Activated CD4-positive, alpha-beta T cell treated with anti-CD3 and anti-CD28 coated beads, Interleukin-2, amount 50 U/mL, for 16 hours (primary cell): ENCODE measurements around the gene COBL.

Experiments used
- DNase-seq: peaks from one replicate; pipeline ENCODE4 v3.0.0-alpha.2; 2020

The COBL gene

DNA sequence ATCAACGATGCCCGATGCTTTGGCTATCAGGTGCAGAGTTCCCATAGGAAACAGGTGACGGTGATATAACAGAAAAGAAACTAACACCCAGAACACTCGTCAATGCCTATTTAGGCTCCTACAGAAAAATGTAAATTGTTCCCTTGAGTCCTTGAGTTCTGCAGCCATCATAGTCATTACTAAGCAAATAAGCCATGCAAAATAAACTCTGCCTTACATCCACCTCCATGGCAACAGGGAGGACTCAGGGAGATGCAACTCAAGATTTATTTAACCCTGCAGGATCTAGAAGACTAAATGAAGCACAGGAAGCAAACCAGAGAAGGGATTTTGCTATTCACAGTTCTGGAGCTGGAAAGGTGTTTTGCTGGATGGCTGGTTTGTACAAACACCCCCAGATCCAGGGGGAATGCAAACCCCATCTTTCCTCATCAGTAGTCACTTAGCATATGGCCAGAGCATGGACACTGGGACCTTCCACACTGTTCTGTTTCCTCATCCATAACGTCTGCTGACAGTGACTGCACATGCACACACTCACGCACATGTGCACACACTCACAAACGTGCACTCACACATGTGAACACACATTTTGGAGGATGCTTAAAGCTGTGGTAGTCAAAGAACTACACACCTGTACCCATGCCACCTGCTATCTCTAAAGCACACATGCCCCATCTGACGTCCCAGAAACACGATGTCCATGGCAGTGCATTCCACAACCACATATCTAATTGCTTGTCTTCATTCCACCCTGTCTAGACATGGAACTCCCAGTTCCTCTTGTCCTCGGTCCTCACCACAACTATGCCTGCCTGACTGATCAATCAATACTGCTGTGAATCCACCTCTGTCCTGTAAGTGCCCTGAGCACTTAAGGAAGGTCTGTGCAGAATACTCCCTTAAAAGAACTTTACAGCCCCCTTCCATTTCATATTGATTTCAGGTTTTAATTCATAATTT, 178.2 kb downstream of the COBL start:
- DNase-seq, result no peak

DNA sequence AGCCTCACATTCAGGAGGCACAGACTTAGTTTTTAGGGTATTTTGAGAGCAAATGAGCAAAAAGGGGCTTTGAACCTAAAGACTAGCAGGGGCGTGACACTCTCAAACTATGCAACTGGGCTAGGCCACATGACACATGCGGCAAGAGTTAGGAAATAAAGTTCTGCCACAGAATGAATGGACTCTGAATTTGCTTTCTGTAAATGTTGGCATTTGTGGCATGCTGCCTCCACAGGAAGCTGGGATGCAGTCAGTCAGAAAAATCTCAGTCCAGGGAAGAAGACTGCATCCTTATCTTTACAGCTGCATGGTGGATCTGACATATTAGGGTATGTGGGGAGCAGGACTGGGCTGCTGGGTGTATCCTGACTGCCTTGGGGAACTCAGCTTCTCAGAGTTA, 181.0 kb downstream of the COBL start:
- no peak for DNase-seq

DNA sequence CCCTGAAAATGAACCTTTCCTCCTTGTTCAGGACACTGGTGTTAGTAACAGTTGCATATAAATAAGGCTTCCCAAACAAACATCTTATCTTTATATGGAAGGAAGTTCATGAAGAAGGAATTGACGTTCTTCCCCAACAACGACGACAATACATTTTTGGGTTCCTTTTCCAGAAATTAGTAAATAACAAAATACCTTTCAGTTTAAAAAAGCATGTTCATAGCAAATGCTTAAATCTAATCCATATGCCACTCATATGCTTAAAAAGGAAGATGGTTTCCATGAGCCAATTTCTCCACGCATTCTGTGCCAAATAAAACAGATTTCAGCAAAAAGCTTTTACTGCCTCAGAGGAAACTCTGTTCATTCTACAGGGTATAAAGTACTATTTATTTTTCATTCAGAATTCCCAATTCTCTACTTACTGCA, 182.6 kb downstream of the COBL start:
- no peak for DNase-seq

DNA sequence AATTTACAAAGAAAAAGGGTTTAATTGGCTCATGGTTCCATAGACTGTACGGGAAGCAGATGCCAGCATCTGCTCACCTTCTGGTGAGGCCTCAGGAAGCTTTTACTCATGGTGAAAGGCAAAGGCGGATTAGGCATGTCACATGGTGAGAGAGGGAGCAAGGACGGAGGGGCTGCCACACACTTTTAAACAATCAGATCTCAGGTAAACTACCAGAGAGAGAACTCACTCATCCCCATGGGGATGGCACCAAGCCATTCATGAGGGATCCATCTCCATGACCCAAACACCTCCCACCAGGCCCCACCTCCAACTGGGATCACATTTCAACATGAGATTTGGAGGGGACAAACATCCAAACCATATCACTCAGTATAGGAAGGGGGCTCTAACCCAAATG, 183.9 kb downstream of the COBL start:
- no peak for DNase-seq

DNA sequence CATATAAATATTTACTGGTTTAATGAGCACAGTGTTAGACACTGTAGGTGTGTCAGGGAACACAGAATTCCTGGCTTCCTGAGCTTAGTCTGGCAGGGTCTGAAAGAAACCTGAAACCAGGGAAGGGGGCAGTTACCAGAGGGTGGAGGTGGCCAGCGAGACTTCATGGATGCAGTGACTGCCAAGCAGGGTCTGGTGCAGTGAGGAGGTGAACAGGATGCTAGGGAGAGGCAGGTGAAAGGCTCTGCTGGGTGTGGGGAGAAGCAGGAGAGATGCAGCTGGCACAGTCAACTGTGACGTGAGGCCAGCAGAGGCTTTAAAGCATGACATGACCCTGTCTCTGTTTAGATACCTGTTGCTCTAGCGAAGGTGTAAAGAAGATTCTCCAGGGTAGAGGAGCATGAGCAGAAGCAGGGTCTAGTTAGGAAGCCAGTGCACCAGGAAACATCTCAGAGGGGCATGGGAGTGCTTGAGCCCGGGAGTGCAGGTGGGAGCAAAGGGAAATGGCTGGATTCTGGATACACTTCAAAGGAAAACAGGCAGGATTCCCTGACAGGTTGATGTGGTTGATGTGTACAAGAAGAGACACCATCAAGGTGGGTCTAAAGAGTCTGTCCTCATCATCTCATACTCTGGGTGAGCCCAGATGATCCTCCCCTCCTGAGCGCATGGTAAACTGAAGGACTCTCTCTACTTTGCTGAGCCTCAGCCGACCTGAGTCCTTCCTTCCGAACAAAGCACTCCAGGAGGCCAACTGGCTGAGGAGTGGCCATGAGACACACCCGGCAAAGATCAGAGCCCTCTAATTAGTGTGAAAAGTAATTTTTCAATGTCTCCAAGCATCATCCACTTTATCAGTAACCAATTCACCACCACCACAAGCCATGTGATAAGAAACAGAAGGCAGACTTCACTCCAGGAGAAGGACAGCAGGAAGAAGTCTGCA, 186.8 kb downstream of the COBL start:
- DNase-seq, result no peak

DNA sequence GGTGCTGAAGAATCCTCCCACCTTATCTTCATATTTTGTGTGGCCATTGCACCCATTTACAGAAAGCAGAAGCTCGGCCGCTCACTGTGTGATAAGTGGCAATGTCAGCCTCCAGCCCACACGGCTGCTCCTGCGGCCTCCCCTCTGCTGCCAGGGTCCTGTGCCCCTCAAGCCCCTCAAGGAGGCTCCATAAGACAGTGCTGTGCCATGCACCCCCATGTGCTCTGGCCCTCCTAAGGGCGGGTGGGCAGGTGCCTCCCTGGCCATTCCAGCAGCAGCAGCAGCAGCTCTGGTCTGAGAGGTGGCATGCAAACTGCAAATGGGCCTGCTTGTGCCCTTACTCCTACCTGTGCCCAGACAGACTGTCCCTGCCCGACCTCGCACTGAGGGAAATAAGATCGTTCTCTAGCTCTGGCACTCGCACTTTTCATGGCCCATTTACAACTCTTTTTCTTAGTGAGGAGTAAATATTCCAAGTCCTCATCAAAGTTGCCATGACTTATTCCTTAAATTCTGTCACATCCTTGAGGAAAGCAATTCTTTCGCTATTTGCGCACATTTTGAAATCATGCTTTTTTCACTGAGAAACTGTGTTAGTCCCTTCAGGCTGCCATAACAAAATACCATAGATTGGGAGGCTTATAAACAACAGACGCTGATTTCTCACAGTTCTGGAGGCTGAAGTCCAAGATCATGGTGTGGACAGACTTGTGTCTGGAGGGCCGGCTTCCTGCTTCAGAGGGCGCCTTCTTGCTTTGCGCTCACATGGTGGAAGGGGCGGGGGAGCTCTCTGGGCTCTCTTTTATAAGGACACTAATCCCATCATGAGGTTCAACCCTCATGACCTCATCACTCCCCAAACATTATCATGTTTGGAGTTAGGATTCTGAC, 187.8 kb downstream of the COBL start:
- DNase-seq, result no peak

DNA sequence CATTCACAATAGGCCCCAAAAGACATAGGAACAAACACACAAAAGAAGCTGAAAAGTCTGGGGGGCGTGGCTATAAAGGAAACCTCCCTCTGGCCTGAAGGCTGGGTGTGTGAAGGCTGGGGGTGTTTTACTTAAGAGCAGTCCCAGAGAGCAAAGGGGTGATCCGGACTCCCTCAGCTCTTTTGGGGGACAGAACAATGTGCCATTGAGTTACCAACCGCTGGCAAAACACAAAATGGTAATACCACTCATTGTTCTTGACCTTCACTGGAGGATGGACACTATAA, 189.0 kb downstream of the COBL start:
- DNase-seq, result no peak

DNA sequence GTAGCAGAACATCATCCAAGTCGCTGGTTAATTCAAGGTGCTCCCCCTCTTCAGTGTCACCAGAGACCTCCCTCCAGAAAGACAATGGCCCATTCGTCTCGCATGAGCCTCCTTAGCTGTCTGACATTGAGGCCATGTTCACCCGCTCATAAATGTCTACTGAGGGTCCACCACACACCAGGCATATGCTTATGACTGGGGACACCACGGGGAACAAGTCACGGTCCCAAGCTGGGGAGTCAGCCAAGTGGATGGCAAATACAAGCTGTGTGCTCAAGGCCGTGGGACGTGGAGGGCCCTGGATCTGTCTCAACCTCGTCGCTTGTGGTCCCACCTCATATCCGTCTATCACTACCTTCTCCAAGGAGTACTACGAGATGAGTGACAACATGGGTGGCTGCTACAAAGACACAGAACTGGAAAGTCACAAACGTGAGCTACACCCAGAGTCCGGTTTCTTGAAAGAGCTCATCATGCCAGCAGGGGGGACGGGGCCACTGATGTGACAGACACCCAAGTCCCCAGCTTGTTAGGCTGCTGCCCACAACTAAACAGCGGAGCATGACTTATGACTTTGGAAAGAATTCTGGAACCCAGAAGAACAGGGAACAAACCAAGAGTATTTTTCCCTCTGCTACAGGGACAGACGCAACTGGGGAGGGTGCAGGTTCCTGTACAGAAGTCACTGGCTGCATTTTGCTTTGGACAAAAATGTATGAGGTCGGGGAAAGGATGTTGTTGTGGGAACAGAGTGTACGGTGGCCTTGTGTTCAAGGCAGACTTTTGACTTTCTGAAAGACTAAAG, 189.6 kb downstream of the COBL start:
- DNase-seq, result no peak

DNA sequence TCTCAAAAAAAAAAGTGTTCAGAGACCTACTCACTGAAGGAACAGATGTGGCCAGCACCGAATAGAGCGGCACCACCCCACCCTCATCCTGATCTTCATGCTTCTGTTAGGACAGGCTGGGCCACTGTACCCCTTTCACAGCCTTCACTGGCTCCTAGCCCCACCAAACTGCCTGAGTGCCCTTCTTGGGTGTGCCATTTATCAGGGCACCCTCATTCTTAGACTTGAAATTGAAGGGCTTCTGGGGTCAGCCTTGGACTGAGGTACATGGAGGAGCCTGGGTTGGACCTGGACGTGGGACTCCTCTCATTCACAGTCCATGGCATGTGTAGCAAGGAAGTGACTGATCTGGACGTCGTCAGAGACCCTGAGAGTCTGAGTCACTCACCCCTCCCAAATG, 190.3 kb downstream of the COBL start:
- DNase-seq, result no peak

DNA sequence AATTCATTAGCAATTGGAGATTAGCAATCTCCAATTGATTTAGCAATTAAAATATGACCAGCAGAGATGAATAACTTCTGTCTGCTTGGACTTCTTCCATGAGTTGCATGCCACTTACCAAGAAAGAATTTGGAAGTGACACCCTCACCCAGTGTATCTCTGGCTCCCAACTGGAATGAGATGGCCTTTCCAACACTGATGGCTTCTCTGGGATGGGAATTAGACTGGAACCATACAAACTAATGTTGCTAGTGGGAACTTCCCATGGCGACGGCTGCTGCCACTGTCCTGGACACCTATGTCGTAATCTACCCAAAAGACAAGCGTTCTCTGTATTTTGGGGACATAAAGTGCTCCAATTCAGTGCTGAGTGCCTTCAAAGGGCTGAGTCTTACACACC, 192.3 kb downstream of the COBL start:
- DNase-seq, result no peak

DNA sequence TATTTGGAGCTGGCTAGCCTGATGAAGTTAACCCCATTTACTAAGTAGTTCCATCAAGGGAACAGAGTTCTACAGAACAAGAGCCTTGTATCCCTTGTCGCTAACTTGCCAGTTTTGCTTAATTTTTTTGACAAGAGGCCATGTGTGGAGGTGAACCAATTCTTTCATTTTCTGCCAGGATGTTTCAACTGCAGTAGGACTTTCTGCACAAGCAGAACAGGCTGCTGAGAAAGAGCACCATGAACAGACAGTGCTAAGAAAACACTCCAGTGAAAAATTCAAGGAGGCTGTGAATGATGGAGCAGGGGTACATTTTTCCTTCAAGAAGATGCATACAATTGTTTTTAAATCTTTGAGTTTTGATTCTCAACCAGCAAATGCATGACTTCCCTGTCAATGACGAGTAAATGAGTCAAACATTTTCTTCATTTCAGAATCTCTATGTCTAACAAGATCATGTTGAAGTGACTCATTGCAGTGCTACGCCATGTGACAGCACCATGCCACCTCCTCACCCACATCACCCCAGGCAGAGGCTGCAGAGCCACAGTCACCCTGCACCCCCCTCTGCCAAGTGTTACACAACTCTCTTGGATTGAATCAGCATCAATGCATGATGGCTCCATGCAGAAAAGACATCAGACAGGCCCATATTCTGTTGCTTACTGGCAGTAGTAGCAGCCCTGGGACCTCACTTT, 193.1 kb downstream of the COBL start:
- DNase-seq, result peak; percentile 96

DNA sequence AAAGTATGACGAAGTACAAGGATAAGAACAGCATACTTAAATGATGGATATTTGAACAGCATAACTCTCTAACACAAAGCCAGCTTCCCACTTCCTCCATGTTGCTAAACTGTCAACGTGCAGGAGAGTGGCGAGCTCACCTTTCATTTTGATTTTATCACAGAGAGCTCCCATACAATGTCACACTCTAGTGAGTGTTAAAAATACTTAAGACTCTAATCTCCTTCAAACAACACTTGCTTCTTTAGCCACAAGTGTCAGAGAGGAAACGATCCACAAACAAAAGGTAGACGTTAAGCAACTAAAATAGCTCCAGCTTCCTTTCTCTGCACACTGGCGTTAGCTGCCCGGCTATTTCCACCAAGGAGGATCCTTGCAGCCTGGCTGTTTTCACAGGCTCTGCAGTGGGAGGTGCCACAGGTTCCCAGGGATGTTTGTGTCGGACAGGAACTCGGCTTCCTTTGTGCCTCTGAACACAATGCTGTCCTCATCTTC, 194.6 kb downstream of the COBL start:
- peak; percentile 59 for DNase-seq

DNA sequence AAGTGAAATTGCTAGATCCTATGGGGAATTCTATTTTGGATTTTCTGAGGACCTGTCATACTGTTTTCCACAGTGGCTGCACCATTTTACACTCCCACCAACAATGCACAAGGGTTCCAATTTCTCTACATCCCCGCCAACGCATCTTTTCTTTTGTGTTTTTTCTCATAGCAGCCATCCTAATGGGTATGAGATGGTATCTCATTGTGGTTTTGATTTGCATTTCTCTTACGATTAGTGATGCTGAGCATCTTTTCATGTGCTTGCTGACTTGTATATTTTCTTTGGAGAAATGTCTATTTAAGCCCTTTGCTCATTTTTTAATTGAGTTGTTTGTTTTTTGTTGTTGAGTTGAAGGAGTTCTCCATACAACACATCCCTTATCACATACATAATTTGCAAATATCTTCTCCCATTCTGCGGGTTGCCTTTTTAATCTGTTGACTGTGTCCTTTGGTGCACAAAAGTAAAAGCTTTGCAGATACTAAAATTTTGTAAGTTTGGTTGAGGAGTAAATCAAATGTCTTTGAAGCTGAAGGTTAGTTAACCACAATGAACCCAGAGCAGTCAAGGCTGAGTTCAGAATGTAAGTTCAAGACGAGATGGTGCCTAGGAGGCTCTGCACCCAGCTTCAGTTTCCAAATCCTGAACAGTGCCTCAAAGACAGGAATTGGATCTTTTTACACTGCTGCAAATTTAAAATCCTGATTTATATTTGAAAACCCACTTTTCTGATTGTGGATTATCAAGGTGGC, 195.4 kb downstream of the COBL start:
- peak; percentile 35 for DNase-seq

DNA sequence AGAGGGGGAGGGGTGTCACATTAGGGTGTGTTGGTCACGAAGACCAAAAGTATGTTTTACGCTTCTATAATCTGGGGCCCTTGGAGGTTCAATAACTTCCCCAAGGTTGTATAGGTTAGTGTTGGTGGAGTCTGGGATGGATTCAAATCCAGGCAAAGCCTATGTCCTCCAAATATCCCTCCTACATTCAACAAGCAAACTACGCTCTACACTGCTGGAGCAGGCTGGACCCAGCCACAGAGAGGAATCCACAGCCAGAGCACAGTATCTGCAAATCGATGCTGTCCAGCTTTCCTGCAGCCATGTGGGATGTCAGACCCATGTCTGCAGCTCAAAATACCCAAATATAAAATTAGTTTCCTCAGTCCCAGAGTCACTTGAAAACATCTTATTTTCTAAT, 198.0 kb downstream of the COBL start:
- no peak for DNase-seq

DNA sequence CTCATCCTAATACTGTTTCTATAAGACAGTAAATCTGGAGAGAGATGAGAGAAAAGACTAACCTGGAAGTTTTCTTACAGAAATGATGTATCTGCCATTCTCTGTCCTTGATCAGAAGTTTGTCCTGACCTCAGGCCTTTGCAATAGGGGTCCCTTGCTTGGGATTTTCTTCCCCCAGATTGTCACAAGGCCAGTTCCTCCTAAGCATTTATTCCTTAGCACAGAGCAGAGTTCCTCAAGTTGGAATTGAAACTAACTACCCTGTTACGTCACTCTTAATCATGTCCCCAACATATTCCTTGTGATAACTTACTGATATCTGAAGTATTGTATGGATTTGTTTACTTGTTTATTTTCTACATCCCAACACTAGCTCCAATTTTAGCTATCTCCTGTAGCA, 202.1 kb downstream of the COBL start:
- DNase-seq, result no peak

DNA sequence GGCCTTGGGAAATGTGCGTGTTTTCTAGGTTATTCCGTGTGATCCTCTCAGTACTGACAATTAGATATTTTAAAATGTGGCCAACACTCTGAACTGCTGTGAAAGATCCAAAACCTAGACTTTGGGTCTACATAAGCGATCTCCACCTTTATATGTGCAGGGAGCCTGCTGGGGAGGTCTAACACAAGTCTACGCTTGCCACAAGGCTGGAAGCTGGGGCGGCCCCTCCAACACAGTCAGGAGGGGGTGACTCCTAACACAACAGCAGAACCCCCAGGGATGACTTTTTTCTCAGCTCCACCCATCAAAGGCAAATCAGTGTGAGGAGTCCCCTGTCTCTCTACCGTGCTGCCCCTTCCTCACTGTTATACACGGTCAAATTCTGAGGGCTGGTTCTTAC, 202.6 kb downstream of the COBL start:
- no peak for DNase-seq

DNA sequence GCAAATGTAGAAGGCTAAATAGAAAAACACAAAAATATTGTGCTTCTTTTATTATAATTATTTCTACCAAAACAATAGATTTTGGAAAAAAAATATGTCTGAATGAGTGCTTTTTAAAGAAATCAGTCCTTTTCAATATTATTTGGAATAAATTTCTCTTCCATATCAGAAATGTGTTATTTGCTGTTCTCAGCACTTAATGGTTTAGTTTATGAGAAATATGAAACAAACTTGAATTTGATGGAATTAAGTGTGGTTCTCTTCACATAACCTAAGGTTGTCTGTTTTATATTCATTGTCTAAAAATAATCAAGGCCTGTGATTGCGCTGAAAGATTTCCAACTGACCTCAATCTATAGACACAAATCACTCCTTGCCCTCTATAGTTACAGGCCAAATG, 203.0 kb downstream of the COBL start:
- no peak for DNase-seq

DNA sequence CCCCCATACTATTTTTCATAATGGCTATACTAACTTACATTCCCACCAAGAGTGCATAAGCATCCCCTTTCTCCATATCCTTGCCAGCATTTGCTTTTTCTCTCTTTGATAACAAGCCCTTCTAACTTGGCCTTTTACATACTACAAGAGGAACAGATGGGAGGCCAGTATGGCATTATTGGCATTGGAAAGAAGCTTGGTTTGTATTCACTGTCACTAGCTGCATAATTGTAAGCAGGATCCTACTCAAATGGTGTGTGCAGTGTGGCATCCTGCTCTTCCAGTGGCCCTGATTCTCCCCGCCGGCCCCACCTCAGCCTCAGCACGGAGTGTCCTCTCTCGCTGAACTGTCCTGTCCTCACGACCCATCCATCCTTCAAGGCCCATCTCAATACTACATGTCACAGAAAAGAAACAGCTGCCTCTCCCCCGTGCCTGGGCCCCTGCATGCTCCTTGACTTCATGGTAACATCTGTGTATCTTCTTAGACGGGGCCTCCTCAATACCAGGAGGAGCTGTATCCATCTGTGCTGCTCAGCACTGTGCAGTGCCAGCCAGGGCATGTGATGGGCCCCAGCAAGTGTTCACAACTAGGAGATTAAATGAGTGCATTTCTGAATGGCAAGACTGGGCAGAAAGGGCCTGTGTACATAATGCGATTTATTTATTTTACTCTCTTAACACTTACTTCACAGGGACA, 205.2 kb downstream of the COBL start:
- DNase-seq, result no peak

DNA sequence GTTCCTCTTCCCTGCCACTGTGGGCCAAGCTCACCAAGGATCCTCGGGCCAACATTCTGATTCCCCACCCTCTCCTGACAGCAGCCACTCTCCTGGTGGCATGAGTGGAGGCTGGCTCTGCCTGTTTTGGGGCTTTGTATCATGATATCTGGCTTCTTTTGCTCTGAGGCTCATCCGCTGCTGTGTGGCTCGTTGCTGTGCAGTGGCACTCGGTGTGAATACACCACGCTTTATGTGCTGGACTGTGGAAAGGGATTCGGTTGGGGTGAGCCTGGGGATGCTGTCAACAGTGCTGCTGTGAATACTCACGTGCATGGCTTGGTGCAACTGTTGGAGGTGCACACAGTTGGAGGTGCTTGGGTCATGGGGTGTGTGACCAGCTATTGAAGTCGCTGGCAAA, 208.5 kb downstream of the COBL start:
- DNase-seq, result no peak

DNA sequence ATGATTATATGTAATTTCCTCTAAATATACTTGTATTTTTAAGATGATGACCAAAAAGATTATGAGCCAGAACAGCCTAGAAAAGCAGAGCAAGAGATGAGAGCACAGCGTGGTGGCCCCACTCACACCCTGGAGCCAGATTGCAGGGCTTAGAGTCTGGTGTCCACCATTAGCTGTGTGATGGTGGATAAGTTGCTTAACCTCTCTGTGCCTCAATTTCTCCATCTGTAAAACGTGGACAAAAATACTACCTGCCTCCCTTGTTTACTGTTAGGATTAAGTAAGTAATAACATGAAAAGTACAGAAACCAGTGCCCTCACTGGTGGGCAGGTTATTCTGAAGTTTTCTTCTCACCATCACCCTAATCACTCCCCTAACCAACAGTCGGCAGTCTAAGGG, 212.3 kb downstream of the COBL start:
- DNase-seq, result no peak
